Measurements from ENCODE around the gene RASSF1. TPM values are rescaled to one million over a fixed set of nuclear protein-coding genes. Genes with fewer than 3 reads are reported as not detected.

RASSF1 gene
- total RNA-seq, 4 donors from 2014 or later = 33.9 to 63.3 (median 39.7) TPM

GRCh38 chr3:50334339-50335075, 6.1 kb downstream of the RASSF1 start:
- 50% methylated on average over 5 of the region's 5 CpGs for WGBS
- TF ChIP-seq POLR2A (IDR thresholded peaks at IDR 0.05) = no peak
- TF ChIP-seq, protein P1, sequence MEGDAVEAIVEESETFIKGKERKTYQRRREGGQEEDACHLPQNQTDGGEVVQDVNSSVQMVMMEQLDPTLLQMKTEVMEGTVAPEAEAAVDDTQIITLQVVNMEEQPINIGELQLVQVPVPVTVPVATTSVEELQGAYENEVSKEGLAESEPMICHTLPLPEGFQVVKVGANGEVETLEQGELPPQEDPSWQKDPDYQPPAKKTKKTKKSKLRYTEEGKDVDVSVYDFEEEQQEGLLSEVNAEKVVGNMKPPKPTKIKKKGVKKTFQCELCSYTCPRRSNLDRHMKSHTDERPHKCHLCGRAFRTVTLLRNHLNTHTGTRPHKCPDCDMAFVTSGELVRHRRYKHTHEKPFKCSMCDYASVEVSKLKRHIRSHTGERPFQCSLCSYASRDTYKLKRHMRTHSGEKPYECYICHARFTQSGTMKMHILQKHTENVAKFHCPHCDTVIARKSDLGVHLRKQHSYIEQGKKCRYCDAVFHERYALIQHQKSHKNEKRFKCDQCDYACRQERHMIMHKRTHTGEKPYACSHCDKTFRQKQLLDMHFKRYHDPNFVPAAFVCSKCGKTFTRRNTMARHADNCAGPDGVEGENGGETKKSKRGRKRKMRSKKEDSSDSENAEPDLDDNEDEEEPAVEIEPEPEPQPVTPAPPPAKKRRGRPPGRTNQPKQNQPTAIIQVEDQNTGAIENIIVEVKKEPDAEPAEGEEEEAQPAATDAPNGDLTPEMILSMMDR (IDR thresholded peaks at IDR 0.05) = no peak
- TF ChIP-seq POLR2AphosphoS5 (IDR thresholded peaks at IDR 0.05) = no peak
- TF ChIP-seq EP300 (IDR thresholded peaks at IDR 0.05) = no peak
- Histone ChIP-seq H3K27ac (peak overlapping the region; percentile 94), H3K36me3 (peaks cover 30% of the 10 kb centered on the region), H3K27me3 (no peaks in the 10 kb centered on the region), H3K4me1 (peaks cover 66% of the 10 kb centered on the region), H3K4me3 (peak overlapping the region; percentile 5), H3K9me3 (no peaks in the 10 kb centered on the region)
- DNase-seq (ENCODE audit: low spot score in 2 of 2) = no peak

DNA sequence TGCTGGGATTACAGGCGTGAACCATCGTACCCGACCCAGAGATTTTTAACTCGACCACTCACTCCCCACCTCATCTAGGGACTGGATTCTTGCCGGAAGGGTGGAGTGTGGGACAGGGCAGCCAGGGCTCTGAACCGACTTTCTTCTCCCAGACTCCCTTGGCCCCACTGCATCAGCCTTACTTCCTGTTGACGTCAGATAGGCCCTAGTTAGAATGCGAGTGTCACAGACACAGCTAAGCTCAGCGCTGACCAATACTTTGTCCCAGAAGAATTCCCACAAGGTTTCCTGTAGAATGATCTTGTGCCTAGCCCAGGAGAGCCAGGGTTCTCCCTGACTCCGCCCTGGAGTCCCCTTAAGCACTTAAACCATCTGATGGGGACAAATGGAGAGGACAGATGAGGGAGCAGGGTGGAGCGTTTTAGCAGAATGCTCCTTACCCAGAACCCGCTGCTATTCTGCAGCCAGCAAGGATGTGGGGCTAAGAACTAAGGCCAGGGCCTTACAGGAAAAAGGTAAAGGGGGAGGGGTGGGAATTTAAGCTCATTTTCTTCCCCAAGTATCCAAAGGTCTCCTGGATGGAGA, 6.8 kb downstream of the RASSF1 start:
- H3K9me3 ChIP-seq = no peaks in the 10 kb centered on the region
- DNase-seq (ENCODE audit: low spot score in 2 of 2) = no peak
- no peaks in the 10 kb centered on the region for H3K27me3 ChIP-seq
- H3K27ac ChIP-seq = peak overlapping the region; percentile 94
- peaks cover 61% of the 10 kb centered on the region for H3K4me1 ChIP-seq
- WGBS = 41% methylated on average over 12 of the region's 12 CpGs
- H3K36me3 ChIP-seq = peaks cover 34% of the 10 kb centered on the region
- H3K4me3 ChIP-seq = peak overlapping the region; percentile 5
- TF ChIP-seq, protein P1 (IDR thresholded peaks at IDR 0.05) = no peak
- TF ChIP-seq POLR2AphosphoS5 (IDR thresholded peaks at IDR 0.05) = no peak
- no peak for TF ChIP-seq POLR2A (IDR thresholded peaks at IDR 0.05)
- no peak for TF ChIP-seq EP300 (IDR thresholded peaks at IDR 0.05)

GRCh38 chr3:50331364-50331907, 9.2 kb downstream of the RASSF1 start:
- H3K4me3 ChIP-seq = no peak overlapping the region
- DNase-seq (ENCODE audit: low spot score in 2 of 2) = no peak
- 94% methylated on average over 19 of the region's 19 CpGs for WGBS
- no peaks in the 10 kb centered on the region for H3K27me3 ChIP-seq
- peaks cover 65% of the 10 kb centered on the region for H3K4me1 ChIP-seq
- peaks cover 34% of the 10 kb centered on the region for H3K36me3 ChIP-seq
- H3K27ac ChIP-seq = no peak overlapping the region
- TF ChIP-seq EP300 (IDR thresholded peaks at IDR 0.05) = no peak
- TF ChIP-seq, protein P1 (IDR thresholded peaks at IDR 0.05) = no peak
- TF ChIP-seq POLR2AphosphoS5 (IDR thresholded peaks at IDR 0.05) = no peak
- TF ChIP-seq POLR2A (IDR thresholded peaks at IDR 0.05) = no peak
- H3K9me3 ChIP-seq = no peaks in the 10 kb centered on the region

GRCh38 chr3:50330330-50330729, 10.3 kb downstream of the RASSF1 start:
- H3K27me3 ChIP-seq = no peaks in the 10 kb centered on the region
- H3K4me3 ChIP-seq = no peak overlapping the region
- H3K36me3 ChIP-seq = peaks cover 43% of the 10 kb centered on the region
- WGBS = 93% methylated on average over 5 of the region's 10 CpGs
- peaks cover 62% of the 10 kb centered on the region for H3K4me1 ChIP-seq
- H3K27ac ChIP-seq = no peak overlapping the region
- no peaks in the 10 kb centered on the region for H3K9me3 ChIP-seq
- TF ChIP-seq POLR2AphosphoS5 (IDR thresholded peaks at IDR 0.05) (no peak), POLR2A (IDR thresholded peaks at IDR 0.05) (no peak), EP300 (IDR thresholded peaks at IDR 0.05) (no peak)
- TF ChIP-seq, protein P1 (IDR thresholded peaks at IDR 0.05) = no peak
- DNase-seq (ENCODE audit: low spot score in 2 of 2) = no peak

All from suprapubic skin (tissue), 4 donors.